ENCODE results near the gene HIVEP3.

DNA sequence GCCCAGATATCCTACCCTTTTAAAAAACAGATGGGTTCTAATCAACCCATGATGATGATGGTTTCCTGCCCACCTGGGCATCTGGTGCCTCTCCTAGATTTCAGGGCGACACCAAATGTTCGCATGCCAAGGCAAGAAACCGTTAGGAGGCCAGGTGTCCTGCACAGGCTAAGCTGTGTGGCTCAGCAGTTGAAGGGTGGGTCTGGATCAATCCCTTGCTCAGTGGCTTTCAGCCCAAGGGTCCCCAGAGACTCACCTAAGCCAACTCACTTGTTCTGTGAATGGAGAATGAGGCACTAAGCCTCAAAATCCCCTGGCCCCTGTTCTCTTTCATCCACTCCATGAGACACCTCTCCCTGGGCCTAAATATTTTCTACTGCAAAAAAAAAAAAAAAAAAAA is 265.1 kb downstream of the HIVEP3 start:
- TF ChIP-seq, protein P1, sequence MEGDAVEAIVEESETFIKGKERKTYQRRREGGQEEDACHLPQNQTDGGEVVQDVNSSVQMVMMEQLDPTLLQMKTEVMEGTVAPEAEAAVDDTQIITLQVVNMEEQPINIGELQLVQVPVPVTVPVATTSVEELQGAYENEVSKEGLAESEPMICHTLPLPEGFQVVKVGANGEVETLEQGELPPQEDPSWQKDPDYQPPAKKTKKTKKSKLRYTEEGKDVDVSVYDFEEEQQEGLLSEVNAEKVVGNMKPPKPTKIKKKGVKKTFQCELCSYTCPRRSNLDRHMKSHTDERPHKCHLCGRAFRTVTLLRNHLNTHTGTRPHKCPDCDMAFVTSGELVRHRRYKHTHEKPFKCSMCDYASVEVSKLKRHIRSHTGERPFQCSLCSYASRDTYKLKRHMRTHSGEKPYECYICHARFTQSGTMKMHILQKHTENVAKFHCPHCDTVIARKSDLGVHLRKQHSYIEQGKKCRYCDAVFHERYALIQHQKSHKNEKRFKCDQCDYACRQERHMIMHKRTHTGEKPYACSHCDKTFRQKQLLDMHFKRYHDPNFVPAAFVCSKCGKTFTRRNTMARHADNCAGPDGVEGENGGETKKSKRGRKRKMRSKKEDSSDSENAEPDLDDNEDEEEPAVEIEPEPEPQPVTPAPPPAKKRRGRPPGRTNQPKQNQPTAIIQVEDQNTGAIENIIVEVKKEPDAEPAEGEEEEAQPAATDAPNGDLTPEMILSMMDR (conservative IDR thresholded peaks at IDR 0.05; ENCODE audit: low read length): no peak
- no peak for TF ChIP-seq EZH2phosphoT487 (IDR thresholded peaks at IDR 0.05; ENCODE audit: borderline replicate concordance)

All from Loucy (cell line).